H9 (cell line): ENCODE results near the gene VEGFB. TPM values are rescaled to one million over a fixed set of nuclear protein-coding genes. Genes with fewer than 3 reads are reported as not detected.

ENCODE experiments used
- DNase-seq: peaks from one replicate; pipeline ENCODE4 v3.0.0-alpha.2; 2017
- H2AFZ ChIP-seq: one replicate; pipeline ENCODE4 v1.6.1; 2013; ENCODE audit warnings: mild to moderate bottlenecking, low read length, control low read depth, moderate library complexity
- H2AK5ac ChIP-seq: 2 replicates; pipeline ENCODE4 v1.6.1; 2013; ENCODE audit warnings: low read length, control low read depth, mixed read lengths; ENCODE audit not compliant: insufficient read length
- H2BK120ac ChIP-seq: one replicate; pipeline ENCODE4 v1.6.1; 2013; ENCODE audit warnings: low read depth, mild to moderate bottlenecking, low read length, control low read depth, inconsistent platforms; ENCODE audit not compliant: poor library complexity, severe bottlenecking
- H2BK12ac ChIP-seq: 2 replicates; pipeline ENCODE4 v1.6.1; 2013; ENCODE audit warnings: low read length, control low read depth, mixed read lengths, low read depth; ENCODE audit not compliant: insufficient read length
- H2BK15ac ChIP-seq: 2 replicates; pipeline ENCODE4 v1.6.1; 2013; ENCODE audit warnings: low read depth, low read length, control low read depth
- H2BK20ac ChIP-seq: one replicate; pipeline ENCODE4 v1.6.1; 2013; ENCODE audit warnings: low read depth, mild to moderate bottlenecking, low read length, control low read depth, inconsistent platforms; ENCODE audit not compliant: poor library complexity, severe bottlenecking
- H2BK5ac ChIP-seq: 2 replicates; pipeline ENCODE4 v1.6.1; 2013; ENCODE audit warnings: low read length, control low read depth, mixed read lengths; ENCODE audit not compliant: insufficient read length
- H3K14ac ChIP-seq: 2 replicates; pipeline ENCODE4 v1.6.1; 2013; ENCODE audit warnings: low read length, control low read depth; ENCODE audit not compliant: insufficient read depth
- H3K18ac ChIP-seq: 2 replicates; pipeline ENCODE4 v1.6.1; 2013; ENCODE audit warnings: low read depth, mild to moderate bottlenecking, mixed read lengths, low read length, control low read depth; ENCODE audit not compliant: insufficient read length
- H3K23ac ChIP-seq: 2 replicates; pipeline ENCODE4 v1.6.1; 2013; ENCODE audit warnings: low read length, control low read depth, mixed read lengths, low read depth; ENCODE audit not compliant: insufficient read length
- H3K23me2 ChIP-seq: 2 replicates; pipeline ENCODE4 v1.6.1; 2013; ENCODE audit warnings: low read depth, mild to moderate bottlenecking, mixed read lengths, low read length, control low read depth; ENCODE audit not compliant: insufficient read length, poor library complexity, severe bottlenecking
- H3K27ac ChIP-seq: 2 replicates; pipeline ENCODE4 v1.5.1; 2013; ENCODE audit warnings: low read length, control low read depth, mixed read lengths, low read depth; ENCODE audit not compliant: insufficient read length
- H3K27me3 ChIP-seq: 2 replicates; pipeline ENCODE4 v1.6.1; 2013; ENCODE audit warnings: low read length, control low read depth, inconsistent platforms; ENCODE audit not compliant: insufficient read depth
- H3K4ac ChIP-seq: 2 replicates; pipeline ENCODE4 v1.6.1; 2013; ENCODE audit warnings: low read depth, mild to moderate bottlenecking, control low read depth, inconsistent platforms, low read length, moderate library complexity
- H3K4me1 ChIP-seq: 2 replicates; pipeline ENCODE4 v1.6.1; 2013; ENCODE audit warnings: low read length, control low read depth, inconsistent platforms; ENCODE audit not compliant: insufficient read depth
- H3K4me2 ChIP-seq: 2 replicates; pipeline ENCODE4 v1.6.1; 2013; ENCODE audit warnings: low read length, control low read depth, mixed read lengths; ENCODE audit not compliant: insufficient read length, insufficient read depth
- H3K56ac ChIP-seq: 2 replicates; pipeline ENCODE4 v1.6.1; 2013; ENCODE audit warnings: low read depth, mild to moderate bottlenecking, mixed read lengths, low read length, control low read depth; ENCODE audit not compliant: insufficient read length
- H3K79me1 ChIP-seq: 2 replicates; pipeline ENCODE4 v1.6.1; 2013; ENCODE audit warnings: low read depth, mild to moderate bottlenecking, moderate library complexity, low read length, control low read depth, inconsistent platforms; ENCODE audit not compliant: insufficient read depth, poor library complexity, severe bottlenecking
- H3K79me2 ChIP-seq: 2 replicates; pipeline ENCODE4 v1.6.1; 2013; ENCODE audit warnings: low read length, control low read depth, inconsistent platforms; ENCODE audit not compliant: insufficient read depth
- H3K9ac ChIP-seq: 2 replicates; pipeline ENCODE4 v1.6.1; 2013; ENCODE audit warnings: low read length, control low read depth, mixed read lengths; ENCODE audit not compliant: insufficient read length; ENCODE audit errors: extremely low read depth
- H3K9me3 ChIP-seq: one replicate; pipeline ENCODE4 v1.6.1; 2013; ENCODE audit warnings: low read depth, low read length, inconsistent platforms; ENCODE audit not compliant: control insufficient read depth
- H3T11ph ChIP-seq: one replicate; pipeline ENCODE4 v1.6.1; 2013; ENCODE audit warnings: mild to moderate bottlenecking, low read length, control low read depth, inconsistent platforms
- H4K20me1 ChIP-seq: one replicate; pipeline ENCODE4 v1.6.1; 2013; ENCODE audit not compliant: control insufficient read depth, insufficient read length, insufficient read depth
- H4K5ac ChIP-seq: 2 replicates; pipeline ENCODE4 v1.6.1; 2013; ENCODE audit warnings: low read depth, mild to moderate bottlenecking, mixed read lengths, low read length, control low read depth; ENCODE audit not compliant: insufficient read length
- H4K8ac ChIP-seq: replicated peaks from 2 replicates; pipeline ENCODE4 v1.6.1; 2013; ENCODE audit warnings: low read length, control low read depth, mixed read lengths, low read depth; ENCODE audit not compliant: insufficient read length
- H4K91ac ChIP-seq: 2 replicates; pipeline ENCODE4 v1.6.1; 2013; ENCODE audit warnings: low read depth, mild to moderate bottlenecking, moderate library complexity, mixed read lengths, low read length, control low read depth; ENCODE audit not compliant: insufficient read length
- H3K27ac Mint-ChIP-seq, 3 experiments: 2 replicates in 2 of 3; 3 replicates in 1 of 3; pipeline ENCODE4 v1.8.0; 2020 to 2021; ENCODE audit warnings: mixed read lengths in 3 of 3, mild to moderate bottlenecking in 1 of 3, moderate library complexity in 1 of 3
- H3K27me3 Mint-ChIP-seq: 2 replicates; pipeline ENCODE4 v1.8.0; 2021; ENCODE audit warnings: low read depth, mild to moderate bottlenecking, moderate library complexity, mixed read lengths
- H3K36me3 Mint-ChIP-seq, 3 experiments: 2 replicates in 2 of 3; 3 replicates in 1 of 3; pipeline ENCODE4 v1.8.0; 2020 to 2021; ENCODE audit warnings: low read depth in 3 of 3, mixed read lengths in 3 of 3; ENCODE audit not compliant: insufficient read depth in 1 of 3
- H3K4me1 Mint-ChIP-seq, 2 experiments: 2 replicates each; pipeline ENCODE4 v1.8.0; 2020; ENCODE audit warnings: mixed read lengths in 2 of 2
- H3K4me3 Mint-ChIP-seq, 2 experiments: 2 replicates in 1 of 2; 3 replicates in 1 of 2; pipeline ENCODE4 v1.8.0; 2020 to 2021; ENCODE audit warnings: mild to moderate bottlenecking in 2 of 2, mixed read lengths in 2 of 2, moderate library complexity in 1 of 2
- H3K9me3 Mint-ChIP-seq, 2 experiments: 2 replicates in 1 of 2; 3 replicates in 1 of 2; pipeline ENCODE4 v1.8.0; 2020; ENCODE audit warnings: mild to moderate bottlenecking in 2 of 2, mixed read lengths in 2 of 2, moderate library complexity in 1 of 2
- WGBS: extraction: QIAGEN DNeasy Blood & Tissue Kit; methylation state at CpG from one replicate; pipeline ENCODE4 v1.1.7; 2013; ENCODE audit warnings: missing lambda C conversion rate, low lambda C conversion rate, mixed read lengths; ENCODE audit not compliant: insufficient read length; ENCODE audit errors: extremely low coverage; 5-methylcytosine and 5-hydroxymethylcytosine counted together
- total RNA-seq: library from RNA; stranded (reverse); gene quantifications from 2 replicates; pipeline ENCODE4 v1.2.1, GENCODE V29; 2021
- TF ChIP-seq, protein P1 (sequence below): fragments of 200-600 bp; sonication (generic); conservative IDR thresholded peaks from 3 replicates; pipeline ENCODE4 v1.8.0; 2021; ENCODE audit warnings: antibody characterized with exemption, mild to moderate bottlenecking

VEGFB gene
- total RNA-seq, 1 experiment from 2014 or later, result 57.7 TPM

DNA sequence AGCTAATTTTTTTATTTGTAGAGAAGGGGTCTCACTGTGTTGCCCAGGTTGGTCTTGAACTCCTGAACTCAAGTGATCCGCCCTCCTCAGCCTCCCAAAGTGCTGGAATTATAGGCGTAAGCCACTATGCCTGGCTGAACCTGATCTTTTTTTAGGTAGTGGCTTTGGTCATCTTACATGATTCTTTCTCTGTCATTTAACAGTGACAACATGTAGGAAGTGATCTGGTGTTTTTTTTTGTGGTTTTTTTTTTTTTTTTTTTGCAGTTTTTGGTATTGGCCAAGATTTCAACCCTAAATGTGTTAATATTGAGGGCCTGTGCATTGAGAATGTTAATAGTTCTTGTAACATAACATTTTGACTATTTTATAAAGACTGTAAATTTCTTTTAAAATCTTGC is 35.9 kb upstream of the VEGFB start:
- Histone ChIP-seq H2BK5ac (no peak overlapping the region), H3K23me2 (no peaks in the 10 kb centered on the region), H2AK5ac (no peak overlapping the region), H3K18ac (no peak overlapping the region), H4K5ac (no peak overlapping the region), H3K4ac (no peak overlapping the region), H3K79me1 (no peaks in the 10 kb centered on the region), H2BK12ac (no peak overlapping the region), H2BK15ac (no peak overlapping the region), H2BK120ac (no peak overlapping the region), H3K14ac (no peak overlapping the region), H3T11ph (no peak overlapping the region), H4K20me1 (peaks cover 3% of the 10 kb centered on the region), H3K56ac (no peak overlapping the region), H2BK20ac (no peak overlapping the region), H3K9ac (no peak overlapping the region), H4K8ac (no peak overlapping the region), H3K79me2 (no peaks in the 10 kb centered on the region), H3K9me3 (no peaks in the 10 kb centered on the region), H3K27me3 (no peaks in the 10 kb centered on the region), H3K27ac (no peak overlapping the region), H3K4me2 (no peak overlapping the region), H3K23ac (no peak overlapping the region), H3K4me1 (no peaks in the 10 kb centered on the region), H4K91ac (no peak overlapping the region), H2AFZ (no peak overlapping the region)
- DNase-seq, result no peak
- WGBS, result no CpG with 5 or more reads among the region's 2 CpGs
- Mint-ChIP-seq H3K4me1 (peaks cover 4% of the 10 kb centered on the region in 2 experiments; a peak in 3 of 4 replicates), H3K36me3 (peaks cover 71 to 96% (median 96%) of the 10 kb centered on the region in 3 experiments; a peak in 6 of 7 replicates), H3K27me3 (no peaks in the 10 kb centered on the region), H3K27ac (no peak overlapping the region), H3K4me3 (no peak overlapping the region), H3K9me3 (no peaks in the 10 kb centered on the region)
- TF ChIP-seq, protein P1, sequence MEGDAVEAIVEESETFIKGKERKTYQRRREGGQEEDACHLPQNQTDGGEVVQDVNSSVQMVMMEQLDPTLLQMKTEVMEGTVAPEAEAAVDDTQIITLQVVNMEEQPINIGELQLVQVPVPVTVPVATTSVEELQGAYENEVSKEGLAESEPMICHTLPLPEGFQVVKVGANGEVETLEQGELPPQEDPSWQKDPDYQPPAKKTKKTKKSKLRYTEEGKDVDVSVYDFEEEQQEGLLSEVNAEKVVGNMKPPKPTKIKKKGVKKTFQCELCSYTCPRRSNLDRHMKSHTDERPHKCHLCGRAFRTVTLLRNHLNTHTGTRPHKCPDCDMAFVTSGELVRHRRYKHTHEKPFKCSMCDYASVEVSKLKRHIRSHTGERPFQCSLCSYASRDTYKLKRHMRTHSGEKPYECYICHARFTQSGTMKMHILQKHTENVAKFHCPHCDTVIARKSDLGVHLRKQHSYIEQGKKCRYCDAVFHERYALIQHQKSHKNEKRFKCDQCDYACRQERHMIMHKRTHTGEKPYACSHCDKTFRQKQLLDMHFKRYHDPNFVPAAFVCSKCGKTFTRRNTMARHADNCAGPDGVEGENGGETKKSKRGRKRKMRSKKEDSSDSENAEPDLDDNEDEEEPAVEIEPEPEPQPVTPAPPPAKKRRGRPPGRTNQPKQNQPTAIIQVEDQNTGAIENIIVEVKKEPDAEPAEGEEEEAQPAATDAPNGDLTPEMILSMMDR, result no peak
